HG03469 (cell line): ENCODE measurements around the gene ZNF423.

ENCODE experiments used
- ATAC-seq: cut with Tn5 transposase; IDR thresholded peaks from one replicate; pipeline ENCODE4 v1.9.1; 2021; ENCODE audit warnings: mild to moderate bottlenecking, moderate library complexity, moderate number of reproducible peaks; ENCODE audit not compliant: unreplicated experiment

ZNF423 gene

DNA sequence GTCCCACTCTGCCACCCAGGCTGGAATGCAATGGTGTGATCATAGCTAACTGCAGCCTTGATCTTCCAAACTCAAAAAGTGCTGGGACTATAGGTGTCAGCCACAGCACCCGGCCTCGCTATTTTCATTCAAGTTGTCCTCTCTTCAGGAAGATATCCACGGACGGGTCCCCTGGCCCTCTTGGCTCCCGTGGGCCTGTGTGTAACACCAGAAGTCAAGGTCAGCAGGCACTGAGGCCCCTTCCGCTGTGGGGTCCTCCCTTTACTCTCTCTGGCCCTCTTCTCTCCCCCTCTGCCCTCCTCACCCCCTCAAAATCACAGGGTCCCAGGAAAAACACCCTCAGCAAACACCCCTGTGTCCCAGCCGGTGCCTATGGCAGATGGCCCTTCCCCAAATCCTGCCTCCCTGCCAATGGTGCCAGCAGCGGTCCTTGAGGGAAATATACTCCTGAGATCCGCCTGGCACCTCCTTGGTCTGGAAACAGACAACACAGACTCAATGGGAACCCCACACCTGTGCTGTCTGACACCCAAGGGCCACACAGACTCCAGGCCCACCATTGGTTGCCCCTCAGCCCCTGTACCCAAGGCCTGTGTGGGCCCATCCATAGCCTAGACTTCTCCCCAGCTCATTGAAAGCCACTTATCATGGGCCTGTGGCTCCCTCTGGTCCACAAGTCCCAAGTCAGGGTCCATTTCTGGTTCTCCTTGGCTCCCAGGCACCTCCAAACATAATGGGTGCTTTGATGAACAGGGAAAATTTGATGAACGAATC lies 221.5 kb downstream of the ZNF423 start:
- no peak for ATAC-seq

DNA sequence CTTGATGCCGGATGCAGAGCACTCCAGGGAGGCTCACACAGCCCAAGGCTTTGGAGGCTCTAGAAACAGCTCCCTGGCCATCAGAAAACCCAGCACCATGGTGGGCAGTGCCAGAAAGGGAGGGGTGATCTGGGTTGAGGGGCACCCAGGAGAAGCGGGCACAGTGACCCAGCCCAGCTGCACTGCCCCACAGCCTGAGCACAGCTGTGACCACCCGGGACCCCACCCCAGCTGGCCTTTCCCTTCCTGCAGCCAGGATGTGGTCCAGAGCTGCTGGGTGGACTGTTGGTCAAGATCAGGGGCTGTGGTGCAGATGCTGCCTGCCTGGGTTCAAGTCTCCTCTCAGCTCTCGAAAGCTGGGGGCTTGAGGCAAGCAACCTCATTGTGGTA lies 223.1 kb downstream of the ZNF423 start:
- no peak for ATAC-seq

- ATAC-seq = no peak
Measured at GRCh38 chr16:49632086-49632794, 223.7 kb downstream of the ZNF423 start.

GRCh38 chr16:49631187-49632041 lies 224.5 kb downstream of the ZNF423 start:
- ATAC-seq = no peak

GRCh38 chr16:49630783-49631182 lies 225.1 kb downstream of the ZNF423 start:
- ATAC-seq = no peak

DNA sequence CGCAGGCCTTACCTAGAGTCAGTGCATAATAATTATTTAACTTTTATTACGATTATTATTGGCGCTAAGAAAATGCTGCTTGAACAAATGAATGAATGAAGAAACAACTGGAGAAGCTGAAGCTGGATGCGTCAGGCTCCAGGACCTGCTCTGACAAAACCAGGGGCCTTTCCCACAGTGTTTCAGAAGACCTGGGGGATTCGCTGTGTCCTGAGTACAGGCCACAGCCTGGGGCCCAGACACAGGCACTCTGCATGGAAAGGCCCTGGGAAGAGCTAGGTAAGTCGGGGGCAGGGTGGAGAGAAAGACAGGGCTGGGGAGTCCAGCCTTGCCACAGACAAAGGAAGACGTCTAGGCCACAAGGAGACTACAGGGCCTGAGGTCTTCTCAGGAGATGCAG lies 226.1 kb downstream of the ZNF423 start:
- ATAC-seq = no peak

DNA sequence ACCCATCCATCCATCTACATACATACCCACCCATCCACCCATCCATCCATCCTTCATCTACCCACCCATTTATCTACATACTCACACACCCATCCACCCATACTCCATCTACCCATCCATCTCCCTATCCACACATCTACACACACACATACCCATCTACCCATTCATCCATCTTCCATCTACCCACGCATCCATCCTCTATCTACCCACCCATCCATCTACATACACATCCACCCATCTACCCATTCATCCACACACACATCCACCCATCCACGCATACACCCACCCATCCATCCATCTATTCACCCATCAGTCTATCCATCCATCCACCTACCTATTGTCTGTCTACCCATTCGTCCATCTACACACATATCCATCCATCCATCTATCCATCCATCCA lies 227.8 kb downstream of the ZNF423 start:
- no peak for ATAC-seq

DNA sequence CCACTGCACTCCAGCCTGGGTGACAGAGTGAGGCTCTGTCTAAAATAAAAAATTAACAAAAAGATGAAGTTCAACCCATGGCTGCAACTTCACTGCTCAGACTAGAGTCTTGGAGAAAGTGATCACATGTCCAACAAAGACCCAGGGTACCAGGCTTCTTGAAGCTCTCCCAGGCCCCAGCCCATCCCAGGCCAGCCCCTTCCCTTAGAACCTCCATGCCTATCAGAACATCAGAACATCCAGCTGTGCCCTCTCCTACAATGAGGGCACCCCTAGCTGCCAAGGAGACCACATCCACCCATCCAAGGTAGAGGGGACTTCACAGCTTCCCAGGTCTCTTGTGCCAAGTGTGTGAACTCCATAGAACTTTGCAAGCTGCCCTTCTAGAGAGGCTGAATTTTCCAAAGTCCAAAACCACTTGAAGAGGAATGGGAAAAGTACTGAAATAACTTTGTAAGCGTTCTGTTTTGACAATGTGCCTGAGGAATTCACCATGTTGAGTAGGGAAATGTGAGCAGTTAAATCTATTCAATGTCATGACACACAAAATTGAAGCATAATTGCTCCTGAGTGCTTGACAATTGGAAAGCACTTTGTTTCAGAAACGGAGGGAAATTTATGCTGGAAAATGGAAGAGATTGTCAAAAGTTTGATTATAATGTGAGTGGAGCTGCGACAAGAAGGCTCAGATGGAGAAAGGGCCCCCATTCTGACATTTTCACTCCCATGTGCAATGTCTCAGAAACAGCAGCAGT lies 230.4 kb downstream of the ZNF423 start:
- no peak for ATAC-seq

- no peak for ATAC-seq
Measured at GRCh38 chr16:49623501-49624266, 232.2 kb downstream of the ZNF423 start.

GRCh38 chr16:49622421-49623402 lies 233.2 kb downstream of the ZNF423 start:
- no peak for ATAC-seq

- ATAC-seq = no peak
Measured at GRCh38 chr16:49622084-49622390, 233.9 kb downstream of the ZNF423 start.

DNA sequence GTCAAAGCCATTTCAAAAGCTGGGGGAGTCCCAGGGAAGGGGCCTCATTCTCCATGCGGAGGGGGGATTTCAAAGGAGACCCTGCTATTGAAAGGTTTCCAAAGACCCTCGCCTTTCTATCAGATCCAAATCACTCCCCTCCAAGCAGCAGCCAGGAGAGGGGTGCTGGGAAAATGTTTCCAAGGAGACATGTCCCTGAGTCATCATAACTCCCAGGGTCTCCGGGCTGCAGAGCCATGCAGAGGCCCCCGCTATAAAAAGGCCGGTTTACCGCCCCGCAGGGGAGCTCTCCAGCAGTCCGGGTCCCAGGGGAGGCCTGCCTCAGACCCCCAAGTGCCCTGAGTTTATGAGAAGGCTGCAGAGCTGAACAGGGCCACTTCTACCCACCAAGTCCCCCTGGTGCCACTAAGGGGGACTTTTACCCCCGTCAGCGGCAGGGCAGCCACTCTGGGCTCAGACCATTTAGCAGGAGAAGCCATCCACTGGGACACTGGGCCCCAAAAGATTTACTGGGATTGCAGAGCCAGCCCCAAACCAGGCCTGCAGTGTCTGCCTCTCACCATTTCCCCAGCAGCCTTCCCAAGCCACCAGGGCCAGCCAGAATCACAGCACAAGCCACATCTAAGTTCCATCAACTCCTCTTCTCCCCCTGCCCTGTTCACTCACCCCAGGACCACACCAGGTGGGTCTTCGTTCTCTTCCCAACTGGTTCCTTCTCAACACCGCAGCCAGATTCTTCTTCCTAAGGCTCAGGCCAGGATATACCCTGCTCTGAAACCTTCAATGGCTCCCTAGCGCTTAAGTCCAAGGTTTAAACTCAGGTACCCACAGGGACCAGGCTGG lies 234.4 kb downstream of the ZNF423 start:
- no peak for ATAC-seq

GRCh38 chr16:49620869-49621240 lies 235.1 kb downstream of the ZNF423 start:
- no peak for ATAC-seq

GRCh38 chr16:49620158-49620868 lies 235.6 kb downstream of the ZNF423 start:
- no peak for ATAC-seq

DNA sequence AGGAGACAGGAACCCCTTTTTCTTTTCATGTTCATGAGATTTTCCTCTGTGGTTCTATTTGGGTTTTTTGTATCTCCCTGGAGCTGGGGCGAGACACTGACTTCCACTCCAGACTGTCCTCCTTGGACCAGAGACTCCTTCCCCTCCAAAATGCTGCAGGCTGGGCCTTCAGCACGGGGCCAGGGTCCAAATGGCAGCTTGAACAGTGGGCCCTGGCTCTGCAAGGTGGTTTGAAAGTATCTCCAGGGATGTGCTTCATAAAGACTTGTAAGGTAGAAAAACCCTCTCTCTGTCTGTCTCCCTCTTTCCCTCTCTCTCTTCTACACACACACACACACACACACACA lies 236.1 kb downstream of the ZNF423 start:
- ATAC-seq = no peak

GRCh38 chr16:49618955-49619354 lies 237.0 kb downstream of the ZNF423 start:
- ATAC-seq = no peak

- no peak for ATAC-seq
Measured at GRCh38 chr16:49617710-49618330, 238.1 kb downstream of the ZNF423 start.
